Trophoblast cell (in vitro differentiated cells and primary cell): ENCODE measurements around the gene CCDC197.
A peak's percentile ranks its signal among the peaks of the same experiment; 100 is the strongest.

Source experiments
- DNase-seq, 2 donors: peaks; one replicate each; pipeline ENCODE4 v3.0.0-alpha.2; 2016
- H2AFZ ChIP-seq: 2 replicates; pipeline ENCODE4 v1.6.1; 2013; ENCODE audit warnings: low read length, moderate library complexity, mild to moderate bottlenecking; ENCODE audit not compliant: insufficient read depth, poor library complexity
- H2AK5ac ChIP-seq: 2 replicates; pipeline ENCODE4 v1.6.1; 2013; ENCODE audit warnings: mild to moderate bottlenecking, low read length
- H2BK120ac ChIP-seq: 2 replicates; pipeline ENCODE4 v1.6.1; 2013; ENCODE audit warnings: low read length, mild to moderate bottlenecking, moderate library complexity; ENCODE audit not compliant: insufficient read depth, poor library complexity
- H2BK12ac ChIP-seq: 2 replicates; pipeline ENCODE4 v1.6.1; 2013; ENCODE audit warnings: mild to moderate bottlenecking, low read length, moderate library complexity
- H2BK5ac ChIP-seq: 2 replicates; pipeline ENCODE4 v1.6.1; 2013; ENCODE audit warnings: low read length, low read depth, moderate library complexity, mild to moderate bottlenecking; ENCODE audit not compliant: poor library complexity
- H3K14ac ChIP-seq: 2 replicates; pipeline ENCODE4 v1.6.1; 2013; ENCODE audit warnings: mild to moderate bottlenecking, low read length
- H3K18ac ChIP-seq: 2 replicates; pipeline ENCODE4 v1.6.1; 2013; ENCODE audit warnings: mild to moderate bottlenecking, low read length
- H3K23ac ChIP-seq: 2 replicates; pipeline ENCODE4 v1.6.1; 2013; ENCODE audit warnings: low read length
- H3K27ac ChIP-seq: 2 replicates; pipeline ENCODE4 v1.5.1; 2013; ENCODE audit warnings: low read depth, mild to moderate bottlenecking, inconsistent platforms, low read length, moderate library complexity
- H3K27me3 ChIP-seq: 2 replicates; pipeline ENCODE4 v1.6.1; 2013; ENCODE audit warnings: inconsistent platforms, mild to moderate bottlenecking, low read length, moderate library complexity; ENCODE audit not compliant: insufficient read depth
- H3K36me3 ChIP-seq, 2 experiments: 1 replicate in 1 of 2; 2 replicates in 1 of 2; pipeline ENCODE4 v1.6.1; 2013; ENCODE audit warnings: low read length in 2 of 2, mild to moderate bottlenecking in 2 of 2, moderate library complexity in 1 of 2; ENCODE audit not compliant: insufficient read depth in 2 of 2, control insufficient read depth in 1 of 2
- H3K4ac ChIP-seq: 2 replicates; pipeline ENCODE4 v1.6.1; 2013; ENCODE audit warnings: low read depth, mild to moderate bottlenecking, low read length, moderate library complexity
- H3K4me1 ChIP-seq, 2 experiments: 1 replicate in 1 of 2; 2 replicates in 1 of 2; pipeline ENCODE4 v1.6.1; 2013; ENCODE audit warnings: low read length in 2 of 2, mild to moderate bottlenecking in 2 of 2, moderate library complexity in 1 of 2; ENCODE audit not compliant: insufficient read depth in 2 of 2, control insufficient read depth in 1 of 2
- H3K4me2 ChIP-seq: 2 replicates; pipeline ENCODE4 v1.6.1; 2013; ENCODE audit warnings: inconsistent platforms, mild to moderate bottlenecking, low read length, moderate library complexity
- H3K4me3 ChIP-seq: 2 replicates; pipeline ENCODE4 v1.5.1; 2013; ENCODE audit warnings: mild to moderate bottlenecking, low read depth, low read length, inconsistent platforms
- H3K79me1 ChIP-seq: one replicate; pipeline ENCODE4 v1.6.1; 2013; ENCODE audit warnings: low read length
- H3K79me2 ChIP-seq: 2 replicates; pipeline ENCODE4 v1.6.1; 2013; ENCODE audit warnings: low read length, mild to moderate bottlenecking; ENCODE audit not compliant: control insufficient read depth, insufficient read depth, poor library complexity
- H3K9ac ChIP-seq: 2 replicates; pipeline ENCODE4 v1.6.1; 2013; ENCODE audit warnings: mild to moderate bottlenecking, low read length
- H3K9me3 ChIP-seq: 2 replicates; pipeline ENCODE4 v1.6.1; 2013; ENCODE audit warnings: low read depth, mild to moderate bottlenecking, control low read depth, inconsistent platforms, low read length; ENCODE audit not compliant: insufficient read depth
- H4K12ac ChIP-seq: 2 replicates; pipeline ENCODE4 v1.6.1; 2013; ENCODE audit warnings: low read depth, mild to moderate bottlenecking, low read length, moderate library complexity
- H4K8ac ChIP-seq: 2 replicates; pipeline ENCODE4 v1.6.1; 2013; ENCODE audit warnings: low read depth, mild to moderate bottlenecking, low read length, moderate library complexity
- H4K91ac ChIP-seq: one replicate; pipeline ENCODE4 v1.6.1; 2013; ENCODE audit warnings: low read depth, mild to moderate bottlenecking, low read length, moderate library complexity
- WGBS: extraction: QIAGEN DNeasy Blood & Tissue Kit; methylation state at CpG from one replicate; pipeline ENCODE4 v1.1.7; 2013; ENCODE audit warnings: missing lambda C conversion rate; ENCODE audit not compliant: insufficient read length, insufficient coverage; ENCODE audit errors: extremely low coverage; 5-methylcytosine and 5-hydroxymethylcytosine counted together

Gene CCDC197

GRCh38 chr14:93964281-93964680 lies 32.8 kb upstream of the CCDC197 start:
- no peak overlapping the region for H3K14ac ChIP-seq
- H3K18ac ChIP-seq, result no peak overlapping the region
- H3K4ac ChIP-seq, result no peak overlapping the region
- no peak overlapping the region for H3K9ac ChIP-seq
- no peaks in the 10 kb centered on the region for H3K9me3 ChIP-seq
- H2BK5ac ChIP-seq, result no peak overlapping the region
- no peak overlapping the region for H3K4me2 ChIP-seq
- peaks cover 9 to 14% of the 10 kb centered on the region in 2 experiments for H3K4me1 ChIP-seq
- H2BK120ac ChIP-seq, result no peak overlapping the region
- H4K12ac ChIP-seq, result no peak overlapping the region
- no peaks in the 10 kb centered on the region for H3K27me3 ChIP-seq
- no peak overlapping the region for H3K23ac ChIP-seq
- no peak overlapping the region for H4K8ac ChIP-seq
- H3K27ac ChIP-seq, result no peak overlapping the region
- no peak for DNase-seq
- H3K79me1 ChIP-seq, result peaks cover 4% of the 10 kb centered on the region
- H2AK5ac ChIP-seq, result no peak overlapping the region
- WGBS, result no CpG with 5 or more reads among the region's 10 CpGs
- no peak overlapping the region for H3K4me3 ChIP-seq
- H4K91ac ChIP-seq, result no peak overlapping the region
- H3K36me3 ChIP-seq, result no peaks in the 10 kb centered on the region
- H2AFZ ChIP-seq, result no peak overlapping the region
- H2BK12ac ChIP-seq, result no peak overlapping the region
- no peaks in the 10 kb centered on the region for H3K79me2 ChIP-seq

GRCh38 chr14:93964820-93965286 lies 32.2 kb upstream of the CCDC197 start:
- H3K4me3 ChIP-seq, result no peak overlapping the region
- no peak overlapping the region for H4K91ac ChIP-seq
- H3K36me3 ChIP-seq, result no peaks in the 10 kb centered on the region
- DNase-seq, result no peak
- no peaks in the 10 kb centered on the region for H3K27me3 ChIP-seq
- H3K79me2 ChIP-seq, result no peaks in the 10 kb centered on the region
- H3K27ac ChIP-seq, result no peak overlapping the region
- no peak overlapping the region for H2BK12ac ChIP-seq
- no peak overlapping the region for H4K8ac ChIP-seq
- no peak overlapping the region for H2AK5ac ChIP-seq
- H3K14ac ChIP-seq, result no peak overlapping the region
- no peak overlapping the region for H3K23ac ChIP-seq
- no peak overlapping the region for H3K18ac ChIP-seq
- no peak overlapping the region for H4K12ac ChIP-seq
- H3K4me2 ChIP-seq, result no peak overlapping the region
- H3K79me1 ChIP-seq, result peaks cover under 1% of the 10 kb centered on the region
- H3K9ac ChIP-seq, result no peak overlapping the region
- H2AFZ ChIP-seq, result no peak overlapping the region
- H3K4ac ChIP-seq, result no peak overlapping the region
- H2BK5ac ChIP-seq, result no peak overlapping the region
- WGBS, result 100% methylated on average over 2 of the region's 3 CpGs
- no peak overlapping the region for H2BK120ac ChIP-seq
- peaks cover 3 to 9% of the 10 kb centered on the region in 2 experiments for H3K4me1 ChIP-seq
- H3K9me3 ChIP-seq, result no peaks in the 10 kb centered on the region

DNA sequence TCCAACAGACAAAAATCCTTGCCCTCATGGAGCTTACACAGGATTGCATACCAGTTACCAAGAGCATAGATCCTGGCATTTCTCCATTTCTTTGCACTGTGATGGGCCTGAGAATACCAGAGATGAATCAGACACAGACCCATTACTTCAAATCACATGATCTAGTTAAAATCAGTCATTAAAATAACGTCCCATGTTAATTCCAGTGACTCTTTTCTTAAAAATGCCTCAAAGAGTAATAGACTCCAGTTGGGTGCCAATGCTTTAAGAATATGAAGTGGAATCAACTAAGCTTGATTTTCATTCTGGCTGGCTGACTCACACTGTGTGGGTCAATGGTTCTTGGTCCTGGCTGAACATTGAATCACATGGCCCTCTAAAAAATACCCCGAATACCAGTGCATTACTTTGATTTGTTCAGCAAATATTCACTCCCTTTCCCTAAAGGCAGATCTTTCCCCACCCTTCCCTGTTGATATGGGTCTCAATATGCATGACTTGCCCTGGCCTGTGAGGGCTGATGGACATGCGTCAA lies 31.7 kb upstream of the CCDC197 start:
- Histone ChIP-seq H3K79me2 (no peaks in the 10 kb centered on the region), H3K4me1 (peaks cover 0 to 4% of the 10 kb centered on the region in 2 experiments), H3K27me3 (no peaks in the 10 kb centered on the region), H2AFZ (no peak overlapping the region), H3K18ac (no peak overlapping the region), H4K12ac (no peak overlapping the region), H2BK12ac (no peak overlapping the region), H3K14ac (no peak overlapping the region), H3K23ac (no peak overlapping the region), H3K36me3 (no peaks in the 10 kb centered on the region), H2BK5ac (no peak overlapping the region), H3K4me3 (no peak overlapping the region), H3K27ac (no peak overlapping the region), H3K9me3 (no peaks in the 10 kb centered on the region), H4K91ac (no peak overlapping the region), H3K4me2 (no peak overlapping the region), H2BK120ac (no peak overlapping the region), H3K79me1 (no peaks in the 10 kb centered on the region), H3K4ac (no peak overlapping the region), H4K8ac (no peak overlapping the region), H3K9ac (no peak overlapping the region), H2AK5ac (no peak overlapping the region)
- no CpG with 5 or more reads among the region's 3 CpGs for WGBS
- DNase-seq, result peak; percentile 79 to 88

GRCh38 chr14:93965946-93966474 lies 31.1 kb upstream of the CCDC197 start:
- Histone ChIP-seq H4K12ac (no peak overlapping the region), H2BK12ac (no peak overlapping the region), H2AK5ac (no peak overlapping the region), H3K4me1 (peaks cover 0 to 3% of the 10 kb centered on the region in 2 experiments), H2BK120ac (no peak overlapping the region), H3K4me3 (no peak overlapping the region), H3K4me2 (no peak overlapping the region), H3K23ac (no peak overlapping the region), H3K36me3 (no peaks in the 10 kb centered on the region), H3K9me3 (no peaks in the 10 kb centered on the region), H4K91ac (no peak overlapping the region), H3K4ac (no peak overlapping the region), H3K9ac (no peak overlapping the region), H3K27ac (no peak overlapping the region), H3K79me2 (no peaks in the 10 kb centered on the region), H3K14ac (no peak overlapping the region), H2BK5ac (no peak overlapping the region), H3K27me3 (no peaks in the 10 kb centered on the region), H3K79me1 (no peaks in the 10 kb centered on the region), H4K8ac (no peak overlapping the region), H2AFZ (no peak overlapping the region), H3K18ac (no peak overlapping the region)
- no CpG with 5 or more reads among the region's 3 CpGs for WGBS
- no peak for DNase-seq
